H1 (cell line): Measurements from ENCODE around the gene CLTCL1. TPM values are rescaled to one million over a fixed set of nuclear protein-coding genes. Genes with fewer than 3 reads are reported as not detected.

Experiments
- CTCF ChIA-PET: fragments of 300-600 bp; sonication (Branson Sonifier 250); formaldehyde crosslinking; loops from one replicate; lab custom pipeline; 2021; ENCODE audit not compliant: partially characterized antibody; lab: Charles Lee
- POLR2A ChIA-PET: fragments of 300-600 bp; sonication (Branson Sonifier 250); formaldehyde crosslinking; loops from one replicate; lab custom pipeline; 2021; ENCODE audit warnings: inconsistent platforms; ENCODE audit not compliant: partially characterized antibody; lab: Charles Lee
- DNase-seq, 2 experiments: peaks; one replicate each; pipeline versions ENCODE4 v3.0.0 to v3.0.0-alpha.2; 2010 to 2022; ENCODE audit warnings: low spot score in 2 of 2, low read depth in 1 of 2, mixed read lengths in 1 of 2
- FAIRE-seq: peaks from 2 replicates; lab custom pipeline; 2011; peaks lifted over from hg19 to GRCh38; lab: Jason Lieb, UNC
- H2AFZ ChIP-seq: 2 replicates; pipeline ENCODE4 v1.8.1; 2012; ENCODE audit warnings: low read length, inconsistent platforms
- H2AK5ac ChIP-seq: 2 replicates; pipeline ENCODE4 v1.6.1; 2013; ENCODE audit warnings: low read depth, low read length
- H2BK120ac ChIP-seq: replicated peaks from 2 replicates; pipeline ENCODE3; 2013; ENCODE audit warnings: low read depth, low read length, inconsistent platforms
- H2BK12ac ChIP-seq: 2 replicates; pipeline ENCODE4 v1.6.1; 2013; ENCODE audit warnings: low read depth, low read length
- H2BK15ac ChIP-seq: 2 replicates; pipeline ENCODE4 v1.6.1; 2013; ENCODE audit warnings: low read length
- H2BK20ac ChIP-seq: 2 replicates; pipeline ENCODE4 v1.6.1; 2013; ENCODE audit warnings: low read length
- H2BK5ac ChIP-seq: 2 replicates; pipeline ENCODE4 v1.6.1; 2013; ENCODE audit warnings: low read depth, low read length
- H3K14ac ChIP-seq: 2 replicates; pipeline ENCODE4 v1.6.1; 2013; ENCODE audit warnings: inconsistent platforms; ENCODE audit not compliant: insufficient read length
- H3K18ac ChIP-seq: 2 replicates; pipeline ENCODE4 v1.6.1; 2013; ENCODE audit warnings: low read length; ENCODE audit errors: extremely low read depth
- H3K23ac ChIP-seq: 2 replicates; pipeline ENCODE4 v1.6.1; 2013; ENCODE audit warnings: inconsistent platforms; ENCODE audit not compliant: insufficient read length
- H3K23me2 ChIP-seq: 2 replicates; pipeline ENCODE4 v1.6.1; 2013; ENCODE audit warnings: low read depth, low read length
- H3K27ac ChIP-seq: 2 replicates; pipeline ENCODE4 v1.6.1; 2011; ENCODE audit warnings: low read depth, low read length, inconsistent platforms
- H3K27me3 ChIP-seq, 4 experiments: replicated peaks in 1 of 4; 1 replicate in 1 of 4; 2 replicates in 3 of 4; pipeline versions ENCODE4 v1.6.1 to v1.8.1; 2011 to 2013; ENCODE audit warnings: low read length in 3 of 4, mild to moderate bottlenecking in 3 of 4, inconsistent platforms in 2 of 4, mixed read lengths in 2 of 4, moderate library complexity in 1 of 4; ENCODE audit not compliant: control insufficient read depth in 3 of 4, insufficient read depth in 3 of 4; ENCODE audit errors: extremely low read depth in 1 of 4
- H3K36me3 ChIP-seq, 4 experiments: 2 replicates each; pipeline versions ENCODE4 v1.6.1 to v1.8.1; 2011 to 2013; ENCODE audit warnings: mild to moderate bottlenecking in 4 of 4, low read length in 3 of 4, moderate library complexity in 2 of 4, control low read depth in 1 of 4, inconsistent platforms in 1 of 4; ENCODE audit not compliant: insufficient read depth in 4 of 4, control insufficient read depth in 2 of 4
- H3K4ac ChIP-seq: replicated peaks from 2 replicates; pipeline ENCODE3; 2013; ENCODE audit warnings: low read length, low read depth, mixed read lengths, inconsistent platforms; ENCODE audit not compliant: insufficient read length
- H3K4me1 ChIP-seq, 4 experiments: replicated peaks in 1 of 4; 1 replicate in 1 of 4; 2 replicates in 3 of 4; pipeline versions ENCODE4 v1.6.1 to v1.8.1; 2011 to 2013; ENCODE audit warnings: low read length in 3 of 4, inconsistent platforms in 2 of 4, mixed read lengths in 1 of 4; ENCODE audit not compliant: insufficient read depth in 4 of 4, control insufficient read depth in 3 of 4
- H3K4me2 ChIP-seq, 2 experiments: 2 replicates each; pipeline versions ENCODE4 v1.6.1 to v1.8.1; 2011 to 2013; ENCODE audit warnings: low read depth in 2 of 2, low read length in 2 of 2, control low read depth in 1 of 2, inconsistent platforms in 1 of 2, mild to moderate bottlenecking in 1 of 2; ENCODE audit not compliant: insufficient read depth in 1 of 2
- H3K4me3 ChIP-seq, 4 experiments: fragments of 200-600, 300-600 bp in 1 of 4; sonication (generic), shearing (Covaris generic), sonication (Bioruptor Twin) in 1 of 4; 2 replicates each; pipeline versions ENCODE4 v1.5.1 to v1.8.1; 2011 to 2016; ENCODE audit warnings: low read length in 4 of 4, low read depth in 3 of 4, control low read depth in 2 of 4, inconsistent platforms in 2 of 4, mild to moderate bottlenecking in 2 of 4, mixed read lengths in 1 of 4, moderate library complexity in 1 of 4; ENCODE audit not compliant: insufficient read depth in 2 of 4; ENCODE audit errors: extremely low read depth in 1 of 4
- H3K56ac ChIP-seq: replicated peaks from 2 replicates; pipeline ENCODE3; 2013; ENCODE audit warnings: low read depth, mild to moderate bottlenecking, mixed read lengths, low read length, inconsistent platforms; ENCODE audit not compliant: insufficient read length
- H3K79me1 ChIP-seq: 2 replicates; pipeline ENCODE4 v1.6.1; 2013; ENCODE audit warnings: low read depth, low read length, control low read depth
- H3K79me2 ChIP-seq, 2 experiments: 2 replicates each; pipeline versions ENCODE4 v1.6.1 to v1.8.1; 2012 to 2013; ENCODE audit warnings: low read length in 2 of 2, mild to moderate bottlenecking in 2 of 2, inconsistent platforms in 1 of 2; ENCODE audit not compliant: insufficient read depth in 2 of 2, control insufficient read depth in 1 of 2
- H3K9ac ChIP-seq, 4 experiments: replicated peaks in 1 of 4; 1 replicate in 1 of 4; 2 replicates in 3 of 4; pipeline versions ENCODE4 v1.6.1 to v1.8.1; 2011 to 2013; ENCODE audit warnings: low read depth in 3 of 4, low read length in 3 of 4, control low read depth in 2 of 4, mild to moderate bottlenecking in 2 of 4, moderate library complexity in 2 of 4, inconsistent platforms in 1 of 4; ENCODE audit errors: extremely low read depth in 1 of 4
- H3K9me3 ChIP-seq, 2 experiments: 2 replicates each; pipeline versions ENCODE4 v1.6.1 to v1.8.1; 2012 to 2013; ENCODE audit warnings: mild to moderate bottlenecking in 2 of 2, moderate library complexity in 2 of 2, control low read depth in 1 of 2, inconsistent platforms in 1 of 2, low read depth in 1 of 2, low read length in 1 of 2, mixed read lengths in 1 of 2; ENCODE audit not compliant: insufficient read depth in 2 of 2
- H4K20me1 ChIP-seq, 2 experiments: replicated peaks in 1 of 2; 2 replicates each; pipeline versions ENCODE3 to v1.8.1; 2011 to 2013; ENCODE audit warnings: inconsistent platforms in 2 of 2, low read length in 2 of 2, mild to moderate bottlenecking in 1 of 2; ENCODE audit not compliant: insufficient read depth in 2 of 2, control insufficient read depth in 1 of 2
- H4K5ac ChIP-seq: 2 replicates; pipeline ENCODE4 v1.6.1; 2013; ENCODE audit warnings: low read length, low read depth, mixed read lengths, inconsistent platforms; ENCODE audit not compliant: insufficient read length
- H4K8ac ChIP-seq: 2 replicates; pipeline ENCODE4 v1.8.0; 2013; ENCODE audit warnings: mild to moderate bottlenecking, moderate library complexity, low read length, inconsistent platforms; ENCODE audit not compliant: insufficient read depth; ENCODE audit errors: extremely low read depth
- H4K91ac ChIP-seq: replicated peaks from 2 replicates; pipeline ENCODE3; 2013; ENCODE audit warnings: low read length, mixed read lengths, inconsistent platforms; ENCODE audit not compliant: insufficient read length
- CHD7 ChIP-seq: fragments of 300-600 bp; sonication (generic); IDR thresholded peaks from 2 replicates; pipeline ENCODE4 v1.7.1; 2012; ENCODE audit warnings: low read length, moderate library complexity, mild to moderate bottlenecking, inconsistent platforms; ENCODE audit not compliant: insufficient replicate concordance
- polyA plus RNA-seq, 7 experiments: library from polyadenylated mRNA; depleted of rRNA in 3 of 7; stranded (reverse) in 5 of 7; unstranded in 2 of 7; fragments of >200 nt in 5 of 7; fragments of 200-250 nt in 2 of 7; gene quantifications; 1 replicate in 5 of 7; 2 replicates in 1 of 7; 4 replicates in 1 of 7; pipeline versions ENCODE4 v1.2.1 to v1.2.3, GENCODE V29; 2011 to 2013; ENCODE audit warnings: missing spikeins in 2 of 7, mixed read lengths in 2 of 7
- total RNA-seq: library from RNA; stranded (reverse); fragmentation: NEBNext Ultra II Directional; extraction: Animal tissue kit (Norgen Biotek cat#: 25700); gene quantifications from 2 replicates; pipeline ENCODE4 v1.2.1, GENCODE V29; 2021

The CLTCL1 gene
- total and polyA plus RNA-seq, 2 of the 8 experiments (the other 6 are each of a cell fraction or from before 2014, with no cell fraction given), result 12.4 to 17.0 TPM

GRCh38 chr22:19319281-19319680 lies 27.8 kb upstream of the CLTCL1 start:
- no peaks in the 10 kb centered on the region for H3K27me3 ChIP-seq
- FAIRE-seq, result no peak
- TF ChIP-seq CHD7, result no peak

More at GRCh38 chr22:19319281-19319680, 27.8 kb upstream of the CLTCL1 start:
- H3K56ac ChIP-seq, result no peak overlapping the region
- H3K4ac ChIP-seq, result no peak overlapping the region
- no peaks in the 10 kb centered on the region; the same call in 1 of the 2 replicates for H3K23me2 ChIP-seq
- no peak overlapping the region for H3K18ac ChIP-seq
- H3K79me2 ChIP-seq, result no peaks in the 10 kb centered on the region
- H4K5ac ChIP-seq, result no peak overlapping the region
- no peak overlapping the region for H3K14ac ChIP-seq
- no peak overlapping the region for H4K91ac ChIP-seq
- H3K9me3 ChIP-seq, result peaks cover 25 to 26% of the 10 kb centered on the region in 2 experiments
- no peak overlapping the region for H2BK12ac ChIP-seq
- no peak overlapping the region for H3K27ac ChIP-seq
- H3K79me1 ChIP-seq, result no peaks in the 10 kb centered on the region
- DNase-seq, result no peak
- no peaks in the 10 kb centered on the region for H3K4me1 ChIP-seq
- no peak overlapping the region for H2AFZ ChIP-seq
- no peaks in the 10 kb centered on the region for H4K20me1 ChIP-seq
- H2BK120ac ChIP-seq, result no peak overlapping the region
- no peak overlapping the region for H2BK15ac ChIP-seq
- ChIA-PET POLR2A (no interaction called here), CTCF (interaction anchor here (2.6 kb wide), 1 partner anchor 19 kb away, joined by 9 read pairs; no protein-coding TSS in a partner anchor)
- H3K23ac ChIP-seq, result no peak overlapping the region
- no peak overlapping the region for H2BK20ac ChIP-seq
- no peak overlapping the region for H3K9ac ChIP-seq
- H2BK5ac ChIP-seq, result no peak overlapping the region
- no peak overlapping the region for H3K4me2 ChIP-seq
- no peak overlapping the region for H3K4me3 ChIP-seq
- no peak overlapping the region for H4K8ac ChIP-seq
- H2AK5ac ChIP-seq, result no peak overlapping the region
- H3K36me3 ChIP-seq, result no peaks in the 10 kb centered on the region
